HG02798 (cell line): Measurements from ENCODE around the gene ERVV-1.
"Not testable (repeated sequence)": the region's sequence is repeated elsewhere in the genome, so short reads cannot be mapped to it uniquely, and the experiment has no call there.

Experiments
- ATAC-seq: cut with Tn5 transposase; IDR thresholded peaks from one replicate; pipeline ENCODE4 v1.9.1; 2021; ENCODE audit warnings: mild to moderate bottlenecking; ENCODE audit not compliant: unreplicated experiment, poor library complexity

Gene ERVV-1, protein sequence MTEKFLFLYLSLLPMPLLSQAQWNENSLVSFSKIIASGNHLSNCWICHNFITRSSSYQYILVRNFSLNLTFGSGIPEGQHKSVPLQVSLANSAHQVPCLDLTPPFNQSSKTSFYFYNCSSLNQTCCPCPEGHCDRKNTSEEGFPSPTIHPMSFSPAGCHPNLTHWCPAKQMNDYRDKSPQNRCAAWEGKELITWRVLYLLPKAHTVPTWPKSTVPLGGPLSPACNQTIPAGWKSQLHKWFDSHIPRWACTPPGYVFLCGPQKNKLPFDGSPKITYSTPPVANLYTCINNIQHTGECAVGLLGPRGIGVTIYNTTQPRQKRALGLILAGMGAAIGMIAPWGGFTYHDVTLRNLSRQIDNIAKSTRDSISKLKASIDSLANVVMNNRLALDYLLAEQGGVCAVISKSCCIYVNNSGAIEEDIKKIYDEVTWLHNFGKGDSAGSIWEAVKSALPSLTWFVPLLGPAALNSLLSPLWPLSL

GRCh38 chr19:53013621-53014020 lies at the start of gene ERVV-1:
ERVV-1 (plus strand) TSS chr19:53013921; CDS start chr19:53014091, 170 bp downstream.
- ATAC-seq, result no peak

DNA sequence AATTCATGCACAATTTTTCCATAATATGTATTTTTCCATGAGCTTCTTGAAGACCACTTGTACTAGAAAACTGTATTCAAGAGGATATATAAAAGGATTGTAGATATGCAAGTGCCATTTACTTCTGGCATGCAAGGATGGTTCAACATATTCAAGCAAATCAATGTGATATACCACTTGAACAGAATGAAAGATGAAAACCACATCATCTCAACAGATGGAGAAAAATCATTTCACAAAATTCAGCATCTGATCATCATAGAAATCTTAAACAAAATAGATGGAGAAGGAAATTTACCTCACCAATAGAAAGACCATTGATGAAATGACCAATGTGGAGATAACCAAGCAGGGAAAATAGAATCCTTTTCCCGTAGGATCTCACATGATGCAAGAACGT lies 45.9 kb upstream of the ERVV-1 start:
- ATAC-seq, result no peak

DNA sequence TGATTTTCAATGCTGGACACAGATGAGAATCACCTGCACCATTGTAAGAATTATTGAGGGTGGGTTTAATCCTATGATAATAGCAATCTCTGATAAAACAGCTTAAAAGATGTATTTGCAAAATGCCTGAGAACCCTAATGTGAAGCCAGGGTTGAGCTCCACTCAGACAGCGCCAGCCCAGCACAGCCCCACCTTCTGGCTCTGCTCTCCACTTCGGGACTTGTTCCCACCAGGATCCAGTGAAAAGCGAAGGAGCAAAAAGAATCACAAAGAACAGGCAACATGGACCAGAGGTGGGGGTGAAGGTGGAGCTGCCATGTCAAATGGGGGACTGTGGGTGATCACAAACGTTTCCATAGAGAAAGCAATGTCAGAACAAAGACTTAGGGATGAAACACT lies 32.4 kb upstream of the ERVV-1 start:
- no peak for ATAC-seq

DNA sequence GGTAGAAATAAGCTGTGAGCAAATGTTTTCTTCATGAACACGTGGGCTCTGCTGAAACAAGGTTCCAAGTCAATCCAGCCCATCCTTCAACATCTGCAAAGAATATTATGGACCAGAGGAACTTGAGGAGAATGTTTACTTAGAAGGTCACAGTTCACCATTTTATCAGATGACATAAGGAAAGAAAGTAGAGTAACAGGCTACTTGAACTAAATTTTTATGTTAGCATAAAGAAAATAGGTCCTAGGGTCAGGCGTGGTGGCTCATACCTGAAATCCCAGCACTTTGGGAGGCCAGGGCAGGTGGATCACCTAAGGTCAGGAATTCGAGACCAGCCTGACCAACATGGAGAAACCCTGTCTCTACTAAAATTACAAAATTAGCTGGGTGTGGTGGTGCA lies 30.6 kb upstream of the ERVV-1 start:
- not testable (repeated sequence) for ATAC-seq

DNA sequence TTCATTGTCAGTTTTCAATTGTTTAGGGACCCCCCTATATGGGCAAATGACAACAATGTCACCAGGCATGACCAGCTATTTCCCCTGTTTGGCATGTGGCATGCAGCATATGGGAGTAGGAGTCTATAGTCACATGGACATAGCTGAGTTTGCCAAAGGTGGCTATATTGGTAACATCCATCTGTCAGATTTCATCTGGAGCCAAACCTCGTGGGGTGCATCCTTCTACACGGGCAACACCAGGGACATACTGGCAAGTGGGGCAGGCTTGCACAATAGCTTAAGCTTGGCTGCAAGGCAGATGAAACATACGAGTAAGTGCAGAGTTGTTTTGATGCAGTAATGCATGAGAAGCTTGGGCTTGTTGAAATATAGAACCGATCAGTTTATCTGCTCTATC lies 26.5 kb upstream of the ERVV-1 start:
- no peak for ATAC-seq

- no peak for ATAC-seq
Observed at GRCh38 chr19:52988506-52988905, 25.2 kb upstream of the ERVV-1 start.

DNA sequence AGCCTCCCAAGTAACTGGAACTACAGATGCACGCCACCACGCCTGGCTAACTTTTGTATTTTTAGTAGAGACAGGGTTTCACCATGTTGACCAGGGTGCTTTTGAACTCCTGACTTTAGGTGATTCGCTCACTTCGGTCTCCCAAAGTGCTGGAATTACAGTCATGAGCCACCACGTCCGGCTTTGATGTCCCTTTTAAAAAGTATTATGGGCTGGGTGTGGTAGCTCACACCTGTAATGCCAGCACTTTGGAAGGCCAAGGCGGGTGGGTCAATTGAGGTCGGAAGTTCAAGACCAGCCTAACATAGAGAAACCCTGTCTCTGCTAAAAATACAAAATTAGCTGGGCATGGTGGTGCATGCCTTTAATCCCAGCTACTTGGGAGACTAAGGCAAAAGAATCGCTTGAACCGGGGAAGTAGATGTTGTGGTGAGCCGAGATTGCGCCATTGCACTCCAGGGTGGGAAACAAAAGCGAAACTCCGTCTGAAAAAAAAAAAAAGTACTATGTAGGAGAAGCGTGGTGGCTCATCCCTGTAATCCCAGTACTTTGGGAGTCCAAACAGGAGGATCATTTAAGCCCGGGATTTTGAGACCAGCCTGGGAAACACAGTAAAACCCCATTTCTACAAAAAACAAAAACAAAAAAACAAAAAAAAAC lies 22.8 kb upstream of the ERVV-1 start:
- ATAC-seq, result no peak

GRCh38 chr19:52991484-52991883 lies 22.2 kb upstream of the ERVV-1 start:
- no peak for ATAC-seq

GRCh38 chr19:52992109-52993004 lies 21.4 kb upstream of the ERVV-1 start:
- no peak for ATAC-seq

DNA sequence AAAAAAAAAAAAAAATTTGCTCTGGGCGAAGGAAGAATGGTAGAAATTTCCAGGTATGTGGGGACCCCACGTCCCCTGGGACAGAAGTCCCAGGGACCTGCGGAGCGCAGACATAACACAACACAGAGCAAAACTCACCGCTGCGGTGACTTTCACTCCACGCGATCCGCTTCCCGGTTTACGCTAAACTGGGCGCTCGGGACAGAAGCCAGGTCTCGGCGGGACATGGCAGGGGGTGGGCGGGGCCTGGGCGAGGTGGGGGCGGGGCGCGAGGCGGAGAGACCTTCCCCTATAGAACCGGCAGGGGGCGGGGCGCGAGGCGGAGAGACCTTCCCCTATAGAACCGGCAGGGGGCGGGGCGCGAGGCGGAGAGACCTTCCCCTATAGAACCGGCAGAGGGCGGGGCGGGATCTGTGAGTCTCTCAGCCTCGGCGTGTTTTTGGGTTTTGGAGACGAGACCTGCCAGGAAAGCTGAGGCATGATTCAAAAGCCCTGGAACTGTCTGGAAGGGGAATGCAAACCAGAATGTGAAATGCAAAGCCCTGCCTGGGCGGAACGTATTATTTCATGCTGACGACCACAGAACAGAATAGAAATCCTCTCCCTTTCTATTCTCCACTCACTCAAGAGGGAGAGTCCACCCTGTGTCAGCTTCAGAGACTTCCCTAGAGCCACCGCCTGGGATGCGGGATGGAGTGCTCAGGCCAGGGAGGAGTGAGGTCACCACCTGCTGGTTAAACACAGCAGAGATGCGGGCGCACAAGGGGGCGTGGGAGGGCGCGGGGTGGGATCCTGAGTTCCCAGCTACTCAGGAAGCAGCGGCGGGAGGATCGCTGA lies 20.2 kb upstream of the ERVV-1 start:
- no peak for ATAC-seq

DNA sequence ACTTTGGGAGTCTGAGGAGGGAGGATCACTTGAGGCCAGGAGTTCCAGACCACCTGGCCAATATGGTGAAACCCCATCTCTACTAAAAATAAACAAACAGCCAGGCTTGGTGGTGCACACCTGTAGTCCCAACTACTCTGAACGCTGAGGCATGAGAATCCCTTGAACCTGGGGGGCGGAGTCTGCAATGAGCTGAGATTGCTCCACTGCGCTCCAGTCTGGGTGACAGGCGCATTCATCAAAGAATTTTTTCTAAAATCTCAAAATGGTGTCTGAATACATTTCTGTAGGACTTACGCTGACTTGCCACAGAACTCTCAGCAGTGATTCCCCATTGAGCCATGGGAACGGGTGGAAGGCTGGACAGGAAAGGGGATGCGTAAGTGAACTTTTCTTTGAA lies 18.0 kb upstream of the ERVV-1 start:
- ATAC-seq, result no peak

GRCh38 chr19:52997975-52998374 lies 15.7 kb upstream of the ERVV-1 start:
- no peak for ATAC-seq

- no peak for ATAC-seq
Observed at GRCh38 chr19:53002479-53002878, 11.2 kb upstream of the ERVV-1 start.

DNA sequence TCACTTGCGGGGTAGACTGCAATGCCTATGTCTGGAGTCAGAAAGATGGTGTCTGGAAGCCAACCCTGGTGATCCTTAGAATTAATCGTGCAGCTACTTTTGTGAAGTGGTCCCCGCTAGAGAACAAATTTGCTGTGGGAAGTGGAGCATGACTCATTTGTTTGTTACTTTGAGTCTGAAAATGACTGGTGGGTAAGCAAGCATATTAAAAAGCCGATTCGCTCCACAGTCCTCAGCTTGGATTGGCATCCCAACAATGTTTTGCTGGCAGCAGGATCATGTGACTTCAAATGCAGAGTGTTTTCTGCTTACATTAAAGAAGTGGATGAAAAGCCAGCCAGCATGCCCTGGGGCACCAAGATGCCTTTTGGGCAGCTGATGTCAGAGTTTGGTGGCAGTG lies 9.5 kb upstream of the ERVV-1 start:
- no peak for ATAC-seq

DNA sequence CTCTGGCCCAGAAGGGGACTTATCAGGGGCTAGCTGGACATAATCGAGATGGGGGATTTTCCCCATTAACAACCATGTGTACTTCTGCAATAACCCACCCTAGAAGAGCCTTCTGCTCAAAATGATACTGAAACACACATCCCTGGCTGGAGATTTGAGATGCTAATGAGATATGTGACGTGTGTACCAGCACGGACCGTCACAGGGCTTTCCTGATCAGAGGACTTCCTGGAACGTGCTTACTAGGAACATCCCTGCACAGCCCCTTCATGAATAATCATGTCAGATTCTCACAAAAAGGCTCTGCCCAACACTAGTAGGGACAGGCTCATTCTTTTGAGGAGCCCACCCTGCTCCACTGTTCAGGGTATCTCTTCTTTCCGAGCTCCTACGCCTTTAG lies 6.5 kb upstream of the ERVV-1 start:
- no peak for ATAC-seq

GRCh38 chr19:53007606-53008005 lies 6.1 kb upstream of the ERVV-1 start:
- ATAC-seq, result no peak

- ATAC-seq, result no peak
Observed at GRCh38 chr19:53008061-53008778, 5.5 kb upstream of the ERVV-1 start.

DNA sequence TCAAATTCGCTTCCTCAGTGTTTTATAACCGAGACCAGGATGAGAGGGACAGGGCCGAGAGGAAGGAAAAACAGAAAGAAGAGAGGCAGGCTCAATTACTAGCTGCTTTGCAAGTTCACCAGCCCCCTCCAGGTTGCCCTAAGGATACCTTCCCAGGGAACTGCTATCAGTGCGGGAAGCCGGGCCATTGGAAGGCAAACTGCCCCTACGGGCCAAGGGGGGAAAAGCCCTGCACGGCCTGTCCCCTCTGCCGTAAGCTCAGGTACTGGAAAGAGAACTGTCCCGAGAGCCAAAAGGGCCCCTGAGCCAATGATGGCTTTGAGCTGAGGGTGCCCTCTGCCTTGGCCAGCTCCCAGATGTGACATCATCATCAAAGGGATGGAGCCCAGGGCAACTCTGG lies 3.2 kb upstream of the ERVV-1 start:
- ATAC-seq, result no peak

GRCh38 chr19:53012006-53012405 lies 1.7 kb upstream of the ERVV-1 start:
- no peak for ATAC-seq
